NB4 (cell line): Measurements from ENCODE around the gene RUNX3.

Experiments used
- POLR2A ChIP-seq: IDR thresholded peaks from 2 replicates; pipeline ENCODE4 v1.6.1; 2011; ENCODE audit warnings: mild to moderate bottlenecking; ENCODE audit not compliant: insufficient read length; ENCODE audit errors: extremely low read depth
- TF ChIP-seq, protein P1 (sequence below): IDR thresholded peaks from one replicate; pipeline ENCODE4 v1.5.1; 2012; ENCODE audit warnings: low read depth, low read length
- TF ChIP-seq, protein P2 (sequence below): IDR thresholded peaks from 2 replicates; pipeline ENCODE4 v1.6.1; 2011; ENCODE audit warnings: low read depth, low read length

DNA sequence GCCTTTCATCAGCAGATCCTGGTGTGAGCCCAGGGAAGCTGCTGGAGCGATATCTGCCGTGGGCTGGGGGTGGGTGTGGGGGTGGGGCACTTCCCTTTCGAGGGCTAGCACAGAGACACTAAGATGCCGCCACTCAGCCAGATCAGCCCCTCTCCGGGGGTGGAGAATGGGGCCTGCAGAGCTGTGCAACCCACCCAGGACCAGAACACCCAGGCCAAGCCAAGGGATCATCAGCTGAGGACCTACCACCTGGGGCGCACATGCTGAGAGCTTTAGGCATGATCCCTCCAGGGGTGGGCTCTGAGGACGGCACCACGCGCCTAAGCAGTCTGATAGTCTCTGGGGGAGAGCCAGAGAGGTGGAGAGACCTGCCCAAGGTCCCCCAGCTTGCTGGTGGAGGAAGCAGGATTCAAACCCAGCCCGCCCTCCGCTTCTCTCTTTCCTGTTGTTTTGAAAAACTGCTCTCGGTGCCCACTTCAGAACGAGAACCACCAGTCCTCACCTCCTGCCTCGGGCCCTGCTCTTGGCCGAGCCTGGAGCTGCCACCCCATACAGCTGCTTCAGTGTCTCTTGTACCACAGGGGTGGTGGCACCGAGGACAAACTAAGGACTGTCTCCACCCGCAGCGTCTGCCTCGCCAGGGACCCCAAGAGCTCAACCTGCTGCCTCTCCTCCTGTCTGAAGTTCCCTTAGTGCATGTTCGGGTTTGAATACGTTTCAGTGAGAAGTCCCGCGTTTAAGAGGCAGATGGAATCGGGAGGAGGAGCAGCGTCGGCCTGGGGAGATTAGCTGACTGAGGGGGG is 39.7 kb upstream of the RUNX3 start:
- TF ChIP-seq POLR2A, result no peak
- TF ChIP-seq, protein P1, sequence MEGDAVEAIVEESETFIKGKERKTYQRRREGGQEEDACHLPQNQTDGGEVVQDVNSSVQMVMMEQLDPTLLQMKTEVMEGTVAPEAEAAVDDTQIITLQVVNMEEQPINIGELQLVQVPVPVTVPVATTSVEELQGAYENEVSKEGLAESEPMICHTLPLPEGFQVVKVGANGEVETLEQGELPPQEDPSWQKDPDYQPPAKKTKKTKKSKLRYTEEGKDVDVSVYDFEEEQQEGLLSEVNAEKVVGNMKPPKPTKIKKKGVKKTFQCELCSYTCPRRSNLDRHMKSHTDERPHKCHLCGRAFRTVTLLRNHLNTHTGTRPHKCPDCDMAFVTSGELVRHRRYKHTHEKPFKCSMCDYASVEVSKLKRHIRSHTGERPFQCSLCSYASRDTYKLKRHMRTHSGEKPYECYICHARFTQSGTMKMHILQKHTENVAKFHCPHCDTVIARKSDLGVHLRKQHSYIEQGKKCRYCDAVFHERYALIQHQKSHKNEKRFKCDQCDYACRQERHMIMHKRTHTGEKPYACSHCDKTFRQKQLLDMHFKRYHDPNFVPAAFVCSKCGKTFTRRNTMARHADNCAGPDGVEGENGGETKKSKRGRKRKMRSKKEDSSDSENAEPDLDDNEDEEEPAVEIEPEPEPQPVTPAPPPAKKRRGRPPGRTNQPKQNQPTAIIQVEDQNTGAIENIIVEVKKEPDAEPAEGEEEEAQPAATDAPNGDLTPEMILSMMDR, result no peak
- TF ChIP-seq, protein P2, sequence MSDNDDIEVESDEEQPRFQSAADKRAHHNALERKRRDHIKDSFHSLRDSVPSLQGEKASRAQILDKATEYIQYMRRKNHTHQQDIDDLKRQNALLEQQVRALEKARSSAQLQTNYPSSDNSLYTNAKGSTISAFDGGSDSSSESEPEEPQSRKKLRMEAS, result no peak
